ENCODE measurements around the gene KDM4B. TPM values are rescaled to one million over a fixed set of nuclear protein-coding genes. Genes with fewer than 3 reads are reported as not detected.

Gene KDM4B
- total and polyA plus RNA-seq, 4 experiments from 2014 or later, result 3.2 to 50.4 (median 29.9) TPM

DNA sequence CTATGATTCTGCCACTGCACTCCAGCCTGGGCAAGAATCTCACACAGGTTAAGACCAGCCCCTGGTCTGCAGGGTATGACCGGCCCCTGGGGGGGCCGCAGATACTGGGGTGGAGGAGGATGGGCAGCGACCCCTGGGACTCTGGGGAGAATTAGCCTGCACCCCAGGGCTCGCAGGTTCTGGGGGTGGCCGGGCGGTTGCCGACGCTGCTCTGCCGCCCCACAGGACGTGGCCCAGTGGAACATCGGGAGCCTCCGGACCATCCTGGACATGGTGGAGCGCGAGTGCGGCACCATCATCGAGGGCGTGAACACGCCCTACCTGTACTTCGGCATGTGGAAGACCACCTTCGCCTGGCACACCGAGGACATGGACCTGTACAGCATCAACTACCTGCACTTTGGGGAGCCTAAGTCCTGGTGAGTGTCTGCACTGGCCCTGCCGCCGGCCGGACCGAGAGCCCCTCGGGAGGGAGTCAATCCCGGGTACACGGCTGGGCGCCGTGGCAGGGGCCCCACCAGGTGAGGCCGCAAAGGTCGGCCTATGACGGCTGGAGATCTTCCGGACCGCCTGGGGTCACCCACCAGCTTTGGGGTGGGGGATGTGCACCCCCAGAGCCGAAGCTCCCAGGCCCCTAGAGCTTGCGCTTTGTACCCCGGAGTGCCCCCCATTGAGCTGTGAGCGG is 78.5 kb downstream of the KDM4B start:
- POLR2A ChIA-PET (ENCODE audit: partially characterized antibody), result interaction anchor here (1.2 kb wide), 1 partner anchor 11 kb away, joined by 4 read pairs; no protein-coding TSS in a partner anchor
- intact Hi-C loops (cut with micrococcal nuclease), result loop anchor here (5.0 kb wide), 2 partner anchors 435 to 530 kb away; no protein-coding TSS in a partner anchor
- no peaks in the 10 kb centered on the region for H3K27me3 ChIP-seq (ENCODE audit: insufficient read depth, low read length)
- no peaks in the 10 kb centered on the region for H3K36me3 ChIP-seq (ENCODE audit: insufficient read depth, low read length)
- Mint-ChIP-seq H3K4me1 (peaks cover 0 to 5% (median 3%) of the 10 kb centered on the region in 4 donors), H3K27ac (no peak overlapping the region), H3K9me3 (no peaks in the 10 kb centered on the region), H3K27me3 (no peaks in the 10 kb centered on the region), H3K36me3 (peaks cover 6 to 15% of the 10 kb centered on the region in 2 donors), H3K4me3 (no peak overlapping the region)
- no peak overlapping the region for H3K27ac ChIP-seq (ENCODE audit: low read depth, low read length)
- CTCF ChIA-PET (ENCODE audit: partially characterized antibody), result interaction anchor here (1.3 kb wide), 1 partner anchor 17 kb away, joined by 3 read pairs; no protein-coding TSS in a partner anchor
- no peak overlapping the region for H3K4me3 ChIP-seq (ENCODE audit: low read length in 2 of 2)
- H3K9me3 ChIP-seq (ENCODE audit: control insufficient read depth in 1 of 2, low read length in 2 of 2), result no peaks in the 10 kb centered on the region
- no peak for DNase-seq
- H3K4me1 ChIP-seq (ENCODE audit: insufficient read depth, low read length), result peaks cover 4% of the 10 kb centered on the region

DNA sequence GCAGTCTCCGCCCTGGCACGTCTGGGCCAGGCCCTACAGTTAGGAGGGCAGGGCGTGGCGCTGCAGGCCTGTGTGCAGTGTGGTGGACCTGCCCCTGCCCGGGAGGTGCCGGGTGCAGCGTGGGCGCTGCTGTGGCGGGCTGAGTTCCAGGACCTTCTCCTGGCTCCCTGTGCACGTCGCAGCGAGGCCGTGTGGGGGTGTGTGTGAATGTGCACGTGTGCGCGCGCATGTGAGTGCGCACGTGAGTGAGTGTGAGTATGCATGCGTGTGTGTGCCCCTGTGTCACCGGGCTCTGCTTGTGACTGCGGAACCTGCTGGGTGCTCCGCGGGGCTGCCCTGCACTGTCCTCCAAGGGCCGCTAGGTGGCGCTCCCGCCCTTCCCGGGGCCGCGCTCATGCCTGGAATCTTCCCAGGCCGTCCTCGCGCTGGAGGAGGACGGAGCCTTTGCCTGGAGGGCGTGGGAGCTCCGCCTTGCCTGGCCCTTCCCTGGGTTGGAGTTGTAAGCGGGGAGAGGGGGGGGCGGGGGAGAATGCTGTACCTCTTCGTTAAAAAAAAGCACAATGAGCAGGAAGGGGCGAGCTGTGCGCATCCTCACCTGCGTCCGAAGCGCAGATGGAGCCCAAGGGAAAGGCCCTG is 79.3 kb downstream of the KDM4B start:
- intact Hi-C loops (cut with micrococcal nuclease), result loop anchor here (5.0 kb wide), 2 partner anchors 434 to 529 kb away; no protein-coding TSS in a partner anchor
- ChIA-PET CTCF (ENCODE audit: partially characterized antibody) (interaction anchor here (1.1 to 1.4 kb wide), 3 partner anchors 18 to 121 kb away, joined by 3 to 5 read pairs (median 3); no protein-coding TSS in a partner anchor), POLR2A (ENCODE audit: partially characterized antibody) (no interaction called here)

DNA sequence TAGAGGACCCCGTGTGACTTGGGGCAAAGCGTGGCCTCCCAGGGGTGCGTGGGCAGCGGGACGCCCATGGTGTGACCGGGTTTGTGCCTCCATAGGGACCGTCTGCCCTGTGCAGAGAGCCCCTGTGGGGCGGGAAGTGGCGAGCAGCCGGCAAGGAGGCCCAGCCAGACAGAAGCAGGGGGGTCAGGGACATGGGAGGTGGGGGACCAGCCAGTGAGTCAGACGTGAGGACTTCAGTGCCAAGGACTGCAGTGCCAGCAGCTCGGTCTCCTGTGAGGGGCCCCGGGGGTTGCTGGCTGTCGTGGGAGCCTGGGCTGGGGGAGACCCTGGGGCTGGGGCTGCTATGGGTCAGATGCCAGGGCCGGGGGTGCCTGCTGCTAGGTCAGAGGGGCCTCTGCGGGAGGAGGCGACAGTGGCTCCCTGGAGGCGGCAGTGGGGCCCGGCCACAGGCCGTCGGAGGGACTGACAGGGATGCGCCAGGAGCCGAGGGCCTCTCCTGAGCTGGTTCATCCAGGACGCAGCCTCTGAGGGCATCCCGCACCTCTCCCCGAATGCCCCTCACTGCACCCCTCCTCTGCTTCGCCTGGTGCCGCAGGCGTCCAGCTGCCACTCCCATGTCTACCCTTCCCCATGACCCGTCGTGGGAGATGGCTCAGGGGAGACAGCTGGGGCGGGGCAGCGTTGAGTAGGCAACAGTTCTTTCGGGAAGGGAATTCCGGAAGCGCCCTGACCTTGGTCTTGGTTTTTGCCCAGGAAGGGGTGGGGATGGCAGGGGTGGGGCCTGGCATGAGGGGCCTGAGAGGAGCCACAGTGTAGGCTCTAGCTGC is 80.0 kb downstream of the KDM4B start:
- Mint-ChIP-seq H3K4me3 (no peak overlapping the region), H3K27me3 (no peaks in the 10 kb centered on the region), H3K27ac (no peak overlapping the region), H3K36me3 (peaks cover 0 to 15% of the 10 kb centered on the region in 2 donors), H3K9me3 (no peaks in the 10 kb centered on the region), H3K4me1 (peaks cover 0 to 5% (median 3%) of the 10 kb centered on the region in 4 donors)
- DNase-seq, result no peak
- Histone ChIP-seq H3K27ac (ENCODE audit: low read depth, low read length) (no peak overlapping the region), H3K27me3 (ENCODE audit: insufficient read depth, low read length) (no peaks in the 10 kb centered on the region), H3K9me3 (ENCODE audit: control insufficient read depth in 1 of 2, low read length in 2 of 2) (no peaks in the 10 kb centered on the region), H3K4me1 (ENCODE audit: insufficient read depth, low read length) (peaks cover 4% of the 10 kb centered on the region), H3K36me3 (ENCODE audit: insufficient read depth, low read length) (no peaks in the 10 kb centered on the region), H3K4me3 (ENCODE audit: low read length in 2 of 2) (no peak overlapping the region)
- ChIA-PET CTCF (ENCODE audit: partially characterized antibody) (interaction anchor here (1.0 to 1.4 kb wide), 4 partner anchors 15 to 121 kb away, joined by 3 to 5 read pairs (median 3); no protein-coding TSS in a partner anchor), POLR2A (ENCODE audit: partially characterized antibody) (no interaction called here)
- intact Hi-C loops (cut with micrococcal nuclease), result loop anchor here (5.0 kb wide), 2 partner anchors 433 to 528 kb away; no protein-coding TSS in a partner anchor

More for the DNA sequence above, 79.3 kb downstream of the KDM4B start:
- H3K4me1 ChIP-seq (ENCODE audit: insufficient read depth, low read length), result peaks cover 4% of the 10 kb centered on the region
- no peak overlapping the region for H3K27ac ChIP-seq (ENCODE audit: low read depth, low read length)
- no peak overlapping the region for H3K27ac Mint-ChIP-seq
- H3K9me3 Mint-ChIP-seq, result no peaks in the 10 kb centered on the region
- H3K36me3 ChIP-seq (ENCODE audit: insufficient read depth, low read length), result no peaks in the 10 kb centered on the region
- H3K27me3 ChIP-seq (ENCODE audit: insufficient read depth, low read length), result no peaks in the 10 kb centered on the region
- H3K27me3 Mint-ChIP-seq, result no peaks in the 10 kb centered on the region
- H3K4me1 Mint-ChIP-seq, result peaks cover 0 to 5% (median 3%) of the 10 kb centered on the region in 4 donors
- H3K4me3 Mint-ChIP-seq, result no peak overlapping the region
- peaks cover 4 to 15% of the 10 kb centered on the region in 2 donors for H3K36me3 Mint-ChIP-seq
- H3K4me3 ChIP-seq (ENCODE audit: low read length in 2 of 2), result no peak overlapping the region
- peak; percentile 33 to 48 (median 41) for DNase-seq
- no peaks in the 10 kb centered on the region for H3K9me3 ChIP-seq (ENCODE audit: control insufficient read depth in 1 of 2, low read length in 2 of 2)

DNA sequence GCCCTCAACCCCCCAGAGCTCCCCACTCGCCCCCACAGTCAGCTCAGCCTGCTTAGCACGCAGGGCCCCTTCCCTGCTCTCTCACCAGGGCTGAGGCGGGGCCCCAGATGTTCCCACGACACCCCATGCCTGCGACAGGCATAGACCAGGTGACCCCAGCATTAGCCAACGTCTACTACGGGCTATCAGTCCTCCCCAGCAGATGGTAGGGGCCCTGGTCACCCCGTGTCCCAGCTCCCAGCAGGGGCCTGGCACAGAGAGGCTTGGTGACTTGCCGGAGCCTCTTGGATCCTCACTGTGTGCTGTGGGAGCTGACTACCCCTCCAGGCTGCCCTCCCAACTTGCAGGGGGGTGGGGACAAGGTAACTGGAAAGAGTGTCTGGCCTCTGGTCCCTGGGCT is 80.6 kb downstream of the KDM4B start:
- Histone ChIP-seq H3K4me3 (ENCODE audit: low read length in 2 of 2) (no peak overlapping the region), H3K27me3 (ENCODE audit: insufficient read depth, low read length) (no peaks in the 10 kb centered on the region), H3K36me3 (ENCODE audit: insufficient read depth, low read length) (no peaks in the 10 kb centered on the region), H3K4me1 (ENCODE audit: insufficient read depth, low read length) (peaks cover 4% of the 10 kb centered on the region), H3K27ac (ENCODE audit: low read depth, low read length) (no peak overlapping the region), H3K9me3 (ENCODE audit: control insufficient read depth in 1 of 2, low read length in 2 of 2) (no peaks in the 10 kb centered on the region)
- ChIA-PET POLR2A (ENCODE audit: partially characterized antibody) (no interaction called here), CTCF (ENCODE audit: partially characterized antibody) (interaction anchor here (0.9 to 1.4 kb wide), 4 partner anchors 12 to 120 kb away, joined by 3 to 6 read pairs (median 4); no protein-coding TSS in a partner anchor)
- H3K27ac Mint-ChIP-seq, result no peak overlapping the region
- no peak overlapping the region for H3K4me3 Mint-ChIP-seq
- no peaks in the 10 kb centered on the region for H3K9me3 Mint-ChIP-seq
- no peaks in the 10 kb centered on the region for H3K27me3 Mint-ChIP-seq
- intact Hi-C loops (cut with micrococcal nuclease), result loop anchor here (5.0 kb wide), 2 partner anchors 433 to 528 kb away; no protein-coding TSS in a partner anchor
- DNase-seq, result no peak
- peaks cover 3 to 17% of the 10 kb centered on the region in 2 donors for H3K36me3 Mint-ChIP-seq
- peaks cover 0 to 5% (median 3%) of the 10 kb centered on the region in 4 donors for H3K4me1 Mint-ChIP-seq

DNA sequence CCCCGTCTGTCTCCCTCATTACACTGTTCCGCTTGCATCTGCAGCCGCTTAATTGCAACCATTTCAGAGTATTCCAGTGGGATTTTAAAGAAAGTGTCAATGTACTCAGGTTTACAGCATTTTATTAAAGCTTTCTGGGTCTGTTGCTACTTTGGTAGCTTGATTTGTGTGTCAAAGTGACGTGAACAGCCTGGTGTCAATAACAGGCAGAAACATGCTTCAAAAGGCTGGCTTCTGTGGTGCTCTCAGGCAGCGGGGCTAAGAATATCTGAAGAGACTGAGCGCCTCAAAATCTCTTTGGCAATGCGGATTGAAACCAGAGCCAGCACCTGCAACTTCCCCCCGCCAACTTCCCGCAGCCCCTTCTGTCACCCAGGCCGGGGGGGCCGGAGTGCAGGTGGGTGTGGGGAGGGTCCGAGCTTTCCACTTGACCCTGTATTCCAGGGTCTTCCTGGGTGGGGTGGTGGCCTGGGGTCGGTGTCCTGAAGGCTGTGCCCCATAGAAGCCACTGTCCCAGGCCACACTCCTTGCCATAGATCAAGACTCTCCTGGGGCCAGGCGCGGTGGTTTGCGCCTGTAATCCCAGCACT is 81.2 kb downstream of the KDM4B start:
- POLR2A ChIA-PET (ENCODE audit: partially characterized antibody), result no interaction called here

GRCh38 chr19:5050905-5051304 is 82.0 kb downstream of the KDM4B start:
- Histone ChIP-seq H3K36me3 (ENCODE audit: insufficient read depth, low read length) (no peaks in the 10 kb centered on the region), H3K9me3 (ENCODE audit: control insufficient read depth in 1 of 2, low read length in 2 of 2) (no peaks in the 10 kb centered on the region), H3K27ac (ENCODE audit: low read depth, low read length) (no peak overlapping the region), H3K4me3 (ENCODE audit: low read length in 2 of 2) (no peak overlapping the region), H3K4me1 (ENCODE audit: insufficient read depth, low read length) (peaks cover 4% of the 10 kb centered on the region), H3K27me3 (ENCODE audit: insufficient read depth, low read length) (no peaks in the 10 kb centered on the region)
- CTCF ChIA-PET (ENCODE audit: partially characterized antibody), result interaction anchor here (1.9 kb wide), 1 partner anchor 103 kb away, joined by 6 read pairs; no protein-coding TSS in a partner anchor
- intact Hi-C loops (cut with micrococcal nuclease), result no loop called here
- no peak for DNase-seq
- Mint-ChIP-seq H3K27ac (no peak overlapping the region), H3K4me1 (peaks cover 0 to 5% (median 1%) of the 10 kb centered on the region in 4 donors), H3K27me3 (no peaks in the 10 kb centered on the region), H3K36me3 (peaks cover 6 to 18% of the 10 kb centered on the region in 2 donors), H3K9me3 (no peaks in the 10 kb centered on the region), H3K4me3 (no peak overlapping the region)
- POLR2A ChIA-PET (ENCODE audit: partially characterized antibody), result no interaction called here

More for the DNA sequence above, 81.2 kb downstream of the KDM4B start:
- no peak overlapping the region for H3K4me3 Mint-ChIP-seq
- H3K27ac Mint-ChIP-seq, result no peak overlapping the region
- DNase-seq, result no peak
- CTCF ChIA-PET (ENCODE audit: partially characterized antibody), result interaction anchor here (0.9 to 1.0 kb wide), 2 partner anchors 11 to 17 kb away, joined by 3 to 6 read pairs; no protein-coding TSS in a partner anchor
- Histone ChIP-seq H3K27ac (ENCODE audit: low read depth, low read length) (no peak overlapping the region), H3K4me1 (ENCODE audit: insufficient read depth, low read length) (peaks cover 4% of the 10 kb centered on the region), H3K4me3 (ENCODE audit: low read length in 2 of 2) (no peak overlapping the region), H3K27me3 (ENCODE audit: insufficient read depth, low read length) (no peaks in the 10 kb centered on the region), H3K36me3 (ENCODE audit: insufficient read depth, low read length) (no peaks in the 10 kb centered on the region), H3K9me3 (ENCODE audit: control insufficient read depth in 1 of 2, low read length in 2 of 2) (no peaks in the 10 kb centered on the region)
- peaks cover 0 to 5% (median 2%) of the 10 kb centered on the region in 4 donors for H3K4me1 Mint-ChIP-seq
- intact Hi-C loops (cut with micrococcal nuclease), result no loop called here
- H3K27me3 Mint-ChIP-seq, result no peaks in the 10 kb centered on the region
- H3K36me3 Mint-ChIP-seq, result peaks cover 3 to 19% of the 10 kb centered on the region in 2 donors
- no peaks in the 10 kb centered on the region for H3K9me3 Mint-ChIP-seq

All from CD4-positive, alpha-beta memory T cell (primary cell).